ENCODE results near the gene TNP2.

TNP2 gene

GRCh38 chr16:11280616-11281522 lies 11.7 kb upstream of the TNP2 start, which contains the start of gene PRM1:
TSS of gene PRM1 (minus strand) at chr16:11281330. CDS start at chr16:11281238, 92 bp downstream.
- ChIA-PET POLR2A (no interaction called here), CTCF (no interaction called here)
- no peak within 1 kb of the TSS for H3K4me3 ChIP-seq (ENCODE audit: low read depth, low read length)
- TF ChIP-seq CTCF (IDR thresholded peaks at IDR 0.05; ENCODE audit: insufficient read depth, low read length, missing control alignments): no peak
- DNase-seq (ENCODE audit: low read depth, low spot score): no peak

GRCh38 chr16:11278681-11279628 lies 9.8 kb upstream of the TNP2 start:
- CTCF ChIA-PET: interaction anchor here (0.6 to 1.6 kb wide), 3 partner anchors 22 to 80 kb away, joined by 3 to 5 read pairs (median 4); no protein-coding TSS in a partner anchor
- no peak for DNase-seq (ENCODE audit: low read depth, low spot score)
- H3K4me3 ChIP-seq (ENCODE audit: low read depth, low read length): no peak overlapping the region
- POLR2A ChIA-PET: no interaction called here
- TF ChIP-seq CTCF (IDR thresholded peaks at IDR 0.05; ENCODE audit: insufficient read depth, low read length, missing control alignments): no peak

DNA sequence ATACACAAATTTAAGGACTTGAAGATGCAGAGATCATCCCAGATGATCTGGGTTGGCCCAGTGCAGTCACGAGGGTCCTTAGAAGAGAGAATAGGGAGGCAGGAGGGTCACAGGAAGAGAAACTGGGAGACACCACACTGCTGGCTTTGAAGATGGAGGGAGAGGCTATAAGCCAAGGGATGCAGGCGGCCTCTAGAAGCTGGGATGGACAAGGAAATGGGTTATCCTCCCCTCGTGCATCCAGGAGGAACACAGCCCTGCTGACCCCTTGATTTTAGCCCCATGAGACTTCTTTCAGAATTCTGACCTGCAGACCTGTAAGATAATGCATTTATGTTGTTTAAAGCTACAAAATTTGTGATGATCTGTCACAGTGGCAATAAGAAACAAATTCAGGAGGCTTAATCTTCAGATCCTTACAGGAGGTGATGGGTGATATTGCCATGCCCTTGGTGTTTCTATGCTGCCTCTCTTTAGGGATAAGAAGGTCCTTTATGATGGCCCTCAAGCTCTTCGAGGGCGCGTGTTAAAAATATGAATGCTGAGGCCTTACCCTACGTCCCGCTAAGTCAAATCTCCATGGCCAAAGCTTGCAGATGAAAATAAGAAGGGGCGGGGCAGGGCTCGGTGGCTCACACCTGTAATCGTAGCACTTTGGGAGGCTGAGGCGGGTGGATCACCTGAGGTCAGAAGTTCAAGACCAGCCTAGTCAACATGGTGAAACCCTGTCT lies 8.6 kb upstream of the TNP2 start:
- ChIA-PET POLR2A (no interaction called here), CTCF (interaction anchor here (1.0 to 1.2 kb wide), 3 partner anchors 17 to 79 kb away, joined by 3 to 4 read pairs (median 3); no protein-coding TSS in a partner anchor)
- no peak overlapping the region for H3K4me3 ChIP-seq (ENCODE audit: low read depth, low read length)
- no peak for DNase-seq (ENCODE audit: low read depth, low spot score)
- TF ChIP-seq CTCF (IDR thresholded peaks at IDR 0.05; ENCODE audit: insufficient read depth, low read length, missing control alignments): no peak

- no peak overlapping the region for H3K4me3 ChIP-seq (ENCODE audit: low read depth, low read length)
- ChIA-PET CTCF (interaction anchor here (1.0 to 1.5 kb wide), 5 partner anchors 16 to 80 kb away, joined by 3 to 4 read pairs (median 3); no protein-coding TSS in a partner anchor), POLR2A (interaction anchor here (1.2 kb wide), 1 partner anchor 21 kb away, joined by 3 read pairs; the partner anchor contains the start of gene SOCS1)
- DNase-seq (ENCODE audit: low read depth, low spot score): no peak
- no peak for TF ChIP-seq CTCF (IDR thresholded peaks at IDR 0.05; ENCODE audit: insufficient read depth, low read length, missing control alignments)
Observed at GRCh38 chr16:11276896-11277593, 7.9 kb upstream of the TNP2 start.

DNA sequence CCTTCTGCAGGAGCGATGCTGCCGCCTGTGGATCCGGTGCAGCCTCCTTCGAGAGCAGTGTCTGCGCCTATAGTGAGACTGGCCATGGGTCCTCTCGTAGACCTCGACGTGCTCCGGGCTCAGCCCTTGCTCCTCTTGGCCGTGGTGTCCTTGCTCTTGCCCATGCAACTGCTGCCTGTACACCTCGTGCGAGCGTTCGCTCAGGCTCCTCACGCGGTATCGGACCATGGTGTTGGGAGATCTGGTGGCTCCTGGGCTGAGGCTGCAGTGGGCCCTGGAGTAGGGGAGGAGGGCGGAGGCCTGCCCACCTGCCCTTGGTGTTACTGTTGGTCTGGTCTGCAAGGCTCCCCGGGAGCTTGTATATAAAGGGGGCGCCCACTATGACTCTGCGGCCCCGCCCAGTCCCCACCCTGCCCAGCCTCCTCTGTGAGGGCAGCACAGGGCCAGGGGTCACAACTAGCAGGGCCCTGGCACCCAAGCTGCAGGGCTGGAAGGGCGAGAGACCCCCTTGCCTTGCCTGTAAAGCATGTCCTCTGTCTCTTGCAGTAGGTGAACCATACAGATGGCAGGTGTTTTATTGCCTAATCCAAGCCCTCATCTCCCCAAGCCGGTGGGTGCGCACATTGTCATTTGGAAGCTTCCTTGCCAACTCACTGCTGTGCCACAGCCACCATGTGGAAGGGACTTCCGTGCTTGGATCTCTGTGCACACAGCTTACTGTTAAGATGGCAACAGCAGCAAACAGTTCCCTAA lies 7.2 kb upstream of the TNP2 start, which contains the start of gene PRM2:
Gene PRM2 (minus strand): TSS at position 338 of the 753 bp plus-strand sequence. CDS start 110 bp downstream, at position 228.
- DNase-seq (ENCODE audit: low read depth, low spot score): no peak
- ChIA-PET CTCF (interaction anchor here (1.0 to 1.5 kb wide), 2 partner anchors 19 to 80 kb away, joined by 3 to 4 read pairs; no protein-coding TSS in a partner anchor), POLR2A (interaction anchor here (1.2 kb wide), 1 partner anchor 20 kb away, joined by 3 read pairs; the partner anchor contains the start of gene SOCS1)
- no peak for TF ChIP-seq CTCF (IDR thresholded peaks at IDR 0.05; ENCODE audit: insufficient read depth, low read length, missing control alignments)
- no peak within 1 kb of the TSS for H3K4me3 ChIP-seq (ENCODE audit: low read depth, low read length)
